ENCODE data around the gene TLCD1.

DNA sequence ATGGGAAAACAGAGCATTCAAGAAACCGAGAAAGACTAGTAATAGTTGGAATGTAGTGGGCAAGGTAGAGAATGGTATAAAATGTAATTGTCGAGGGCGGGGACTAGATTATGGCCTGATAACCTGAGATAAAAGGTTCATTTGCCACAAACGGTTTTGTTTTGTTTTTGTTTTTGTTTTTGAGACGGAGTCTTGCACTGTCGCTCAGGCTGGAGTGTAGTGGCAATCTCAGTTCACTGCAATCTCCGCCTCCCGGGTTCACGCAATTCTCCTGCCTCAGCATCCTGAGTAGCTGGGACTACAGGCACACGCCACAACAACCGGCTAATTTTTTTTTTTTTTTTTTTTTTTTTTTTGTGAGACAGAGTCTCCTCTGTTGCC, 3.9 kb upstream of the TLCD1 start:
- no peak for TF ChIP-seq CHD2 (IDR thresholded peaks at IDR 0.05; ENCODE audit: low read length, partially characterized antibody)
- TF ChIP-seq, protein P1, sequence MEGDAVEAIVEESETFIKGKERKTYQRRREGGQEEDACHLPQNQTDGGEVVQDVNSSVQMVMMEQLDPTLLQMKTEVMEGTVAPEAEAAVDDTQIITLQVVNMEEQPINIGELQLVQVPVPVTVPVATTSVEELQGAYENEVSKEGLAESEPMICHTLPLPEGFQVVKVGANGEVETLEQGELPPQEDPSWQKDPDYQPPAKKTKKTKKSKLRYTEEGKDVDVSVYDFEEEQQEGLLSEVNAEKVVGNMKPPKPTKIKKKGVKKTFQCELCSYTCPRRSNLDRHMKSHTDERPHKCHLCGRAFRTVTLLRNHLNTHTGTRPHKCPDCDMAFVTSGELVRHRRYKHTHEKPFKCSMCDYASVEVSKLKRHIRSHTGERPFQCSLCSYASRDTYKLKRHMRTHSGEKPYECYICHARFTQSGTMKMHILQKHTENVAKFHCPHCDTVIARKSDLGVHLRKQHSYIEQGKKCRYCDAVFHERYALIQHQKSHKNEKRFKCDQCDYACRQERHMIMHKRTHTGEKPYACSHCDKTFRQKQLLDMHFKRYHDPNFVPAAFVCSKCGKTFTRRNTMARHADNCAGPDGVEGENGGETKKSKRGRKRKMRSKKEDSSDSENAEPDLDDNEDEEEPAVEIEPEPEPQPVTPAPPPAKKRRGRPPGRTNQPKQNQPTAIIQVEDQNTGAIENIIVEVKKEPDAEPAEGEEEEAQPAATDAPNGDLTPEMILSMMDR (IDR thresholded peaks at IDR 0.05): no peak
- TF ChIP-seq SIN3A (IDR thresholded peaks at IDR 0.05; ENCODE audit: borderline replicate concordance, low read depth, low read length): no peak
- no peak for TF ChIP-seq FOXJ3 (CRISPR knock-in tag; IDR thresholded peaks at IDR 0.05)
- TF ChIP-seq, protein P2, sequence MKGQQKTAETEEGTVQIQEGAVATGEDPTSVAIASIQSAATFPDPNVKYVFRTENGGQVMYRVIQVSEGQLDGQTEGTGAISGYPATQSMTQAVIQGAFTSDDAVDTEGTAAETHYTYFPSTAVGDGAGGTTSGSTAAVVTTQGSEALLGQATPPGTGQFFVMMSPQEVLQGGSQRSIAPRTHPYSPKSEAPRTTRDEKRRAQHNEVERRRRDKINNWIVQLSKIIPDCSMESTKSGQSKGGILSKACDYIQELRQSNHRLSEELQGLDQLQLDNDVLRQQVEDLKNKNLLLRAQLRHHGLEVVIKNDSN (IDR thresholded peaks at IDR 0.05; ENCODE audit: borderline replicate concordance, low read depth): no peak
- TF ChIP-seq RAD21 (IDR thresholded peaks at IDR 0.05; ENCODE audit: low read length): no peak
- TF ChIP-seq RFX5 (IDR thresholded peaks at IDR 0.05; ENCODE audit: low read length): no peak
- TF ChIP-seq, protein P3, sequence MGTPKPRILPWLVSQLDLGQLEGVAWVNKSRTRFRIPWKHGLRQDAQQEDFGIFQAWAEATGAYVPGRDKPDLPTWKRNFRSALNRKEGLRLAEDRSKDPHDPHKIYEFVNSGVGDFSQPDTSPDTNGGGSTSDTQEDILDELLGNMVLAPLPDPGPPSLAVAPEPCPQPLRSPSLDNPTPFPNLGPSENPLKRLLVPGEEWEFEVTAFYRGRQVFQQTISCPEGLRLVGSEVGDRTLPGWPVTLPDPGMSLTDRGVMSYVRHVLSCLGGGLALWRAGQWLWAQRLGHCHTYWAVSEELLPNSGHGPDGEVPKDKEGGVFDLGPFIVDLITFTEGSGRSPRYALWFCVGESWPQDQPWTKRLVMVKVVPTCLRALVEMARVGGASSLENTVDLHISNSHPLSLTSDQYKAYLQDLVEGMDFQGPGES (IDR thresholded peaks at IDR 0.05; ENCODE audit: low read depth, low read length): no peak
- no peak for TF ChIP-seq ELF1 (IDR thresholded peaks at IDR 0.05)
- no peak for TF ChIP-seq FOXM1 (IDR thresholded peaks at IDR 0.05; ENCODE audit: low read depth)
- TF ChIP-seq MXI1 (IDR thresholded peaks at IDR 0.05; ENCODE audit: low read depth, low read length): no peak
- no peak for TF ChIP-seq EZH2phosphoT487 (IDR thresholded peaks at IDR 0.05; ENCODE audit: borderline replicate concordance, low read depth)

Data from SK-N-SH (cell line).